Epithelial cell of esophagus (primary cell): ENCODE results near the gene DGKI.

Experiments used
- DNase-seq: peaks from one replicate; pipeline ENCODE4 v3.0.0; 2010; ENCODE audit warnings: low read depth
- H3K4me3 ChIP-seq: 2 replicates; pipeline ENCODE4 v1.5.1; 2011; ENCODE audit warnings: mild to moderate bottlenecking, low read length, control low read depth
- CTCF ChIP-seq: IDR thresholded peaks from 2 replicates; pipeline ENCODE4 v1.5.1; 2011; ENCODE audit warnings: low read depth, mild to moderate bottlenecking, low read length, control low read depth, inconsistent platforms; ENCODE audit not compliant: insufficient read depth; ENCODE audit errors: missing control alignments

Gene DGKI

GRCh38 chr7:137371616-137372015 lies 475.2 kb downstream of the DGKI start:
- TF ChIP-seq CTCF: no peak
- DNase-seq: no peak
- no peak overlapping the region for H3K4me3 ChIP-seq

- no peak for DNase-seq
- no peak overlapping the region for H3K4me3 ChIP-seq
- no peak for TF ChIP-seq CTCF
These were observed 479.8 kb downstream of the DGKI start for GRCh38 chr7:137366995-137367394.

- DNase-seq: no peak
- no peak overlapping the region for H3K4me3 ChIP-seq
- TF ChIP-seq CTCF: no peak
These were observed 483.1 kb downstream of the DGKI start for GRCh38 chr7:137363683-137364082.

- DNase-seq: no peak
- no peak overlapping the region for H3K4me3 ChIP-seq
These were observed 486.6 kb downstream of the DGKI start for GRCh38 chr7:137360087-137360679.

GRCh38 chr7:137354961-137355360 lies 491.8 kb downstream of the DGKI start:
- H3K4me3 ChIP-seq: no peak overlapping the region
- no peak for DNase-seq
- TF ChIP-seq CTCF: no peak

More at GRCh38 chr7:137360087-137360679, 486.6 kb downstream of the DGKI start:
- no peak for TF ChIP-seq CTCF

GRCh38 chr7:137354396-137354795 lies 492.4 kb downstream of the DGKI start:
- DNase-seq: peak; percentile 18
- H3K4me3 ChIP-seq: no peak overlapping the region
- TF ChIP-seq CTCF: no peak

GRCh38 chr7:137351941-137352340 lies 494.8 kb downstream of the DGKI start:
- DNase-seq: no peak
- no peak overlapping the region for H3K4me3 ChIP-seq
- TF ChIP-seq CTCF: no peak
